ENCODE measurements around the gene PANK1. TPM values are rescaled to one million over a fixed set of nuclear protein-coding genes. Genes with fewer than 3 reads are reported as not detected.

Gene PANK1
- total RNA-seq, 4 donors from 2014 or later: 2.0 to 5.0 (median 3.6) TPM

GRCh38 chr10:89592539-89592938 lies 52.5 kb downstream of the PANK1 start:
- intact Hi-C loops (cut with DNase I): no loop called here
- 85% methylated on average over 3 of the region's 3 CpGs for WGBS
- H3K27ac ChIP-seq (replicated peaks in 1 of 4): peak overlapping the region in 1 of 4 donors; percentile 2

DNA sequence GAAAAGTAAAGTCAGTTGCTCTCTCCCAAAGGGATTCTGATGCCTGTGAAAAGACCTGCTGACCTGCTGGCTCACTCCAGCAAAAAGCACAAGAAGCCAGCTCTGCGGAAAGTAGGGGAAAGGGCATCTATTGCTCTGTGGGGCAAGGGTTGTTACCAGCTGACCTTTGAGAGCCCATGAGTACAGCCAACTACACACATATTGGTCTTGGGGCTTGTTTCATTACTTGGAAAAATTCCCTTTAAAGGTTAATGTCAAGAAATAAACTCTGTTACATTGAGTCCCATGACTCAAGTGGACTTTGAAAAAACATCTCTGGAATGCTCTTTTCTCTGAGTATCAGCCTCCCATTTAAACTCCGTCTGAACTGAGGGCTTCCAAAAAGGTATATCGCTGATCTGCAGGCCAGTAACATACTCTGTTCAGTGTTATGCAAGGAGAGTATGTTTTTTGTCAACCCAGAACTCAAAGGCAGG lies 53.2 kb downstream of the PANK1 start:
- H3K4me1 ChIP-seq: peaks cover 0 to 17% (median 12%) of the 10 kb centered on the region in 4 donors
- no peaks in the 10 kb centered on the region for H3K36me3 ChIP-seq
- 72% methylated on average over 3 of the region's 3 CpGs for WGBS
- no peaks in the 10 kb centered on the region for H3K27me3 ChIP-seq
- TF ChIP-seq POLR2AphosphoS5 (IDR thresholded peaks at IDR 0.05) (no peak), POLR2A (IDR thresholded peaks at IDR 0.05; ENCODE audit: low read depth) (no peak), EP300 (IDR thresholded peaks at IDR 0.05) (no peak)
- TF ChIP-seq, protein P1, sequence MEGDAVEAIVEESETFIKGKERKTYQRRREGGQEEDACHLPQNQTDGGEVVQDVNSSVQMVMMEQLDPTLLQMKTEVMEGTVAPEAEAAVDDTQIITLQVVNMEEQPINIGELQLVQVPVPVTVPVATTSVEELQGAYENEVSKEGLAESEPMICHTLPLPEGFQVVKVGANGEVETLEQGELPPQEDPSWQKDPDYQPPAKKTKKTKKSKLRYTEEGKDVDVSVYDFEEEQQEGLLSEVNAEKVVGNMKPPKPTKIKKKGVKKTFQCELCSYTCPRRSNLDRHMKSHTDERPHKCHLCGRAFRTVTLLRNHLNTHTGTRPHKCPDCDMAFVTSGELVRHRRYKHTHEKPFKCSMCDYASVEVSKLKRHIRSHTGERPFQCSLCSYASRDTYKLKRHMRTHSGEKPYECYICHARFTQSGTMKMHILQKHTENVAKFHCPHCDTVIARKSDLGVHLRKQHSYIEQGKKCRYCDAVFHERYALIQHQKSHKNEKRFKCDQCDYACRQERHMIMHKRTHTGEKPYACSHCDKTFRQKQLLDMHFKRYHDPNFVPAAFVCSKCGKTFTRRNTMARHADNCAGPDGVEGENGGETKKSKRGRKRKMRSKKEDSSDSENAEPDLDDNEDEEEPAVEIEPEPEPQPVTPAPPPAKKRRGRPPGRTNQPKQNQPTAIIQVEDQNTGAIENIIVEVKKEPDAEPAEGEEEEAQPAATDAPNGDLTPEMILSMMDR (IDR thresholded peaks at IDR 0.05): no peak
- no peaks in the 10 kb centered on the region for H3K9me3 ChIP-seq
- intact Hi-C loops (cut with DNase I): no loop called here
- DNase-seq (ENCODE audit: extremely low spot score): no peak
- H3K4me3 ChIP-seq: no peak overlapping the region
- peak overlapping the region in 1 of 4 donors; percentile 2 for H3K27ac ChIP-seq (replicated peaks in 1 of 4)

More at GRCh38 chr10:89592539-89592938, 52.5 kb downstream of the PANK1 start:
- H3K27me3 ChIP-seq: no peaks in the 10 kb centered on the region
- DNase-seq (ENCODE audit: extremely low spot score): no peak
- peaks cover 0 to 17% (median 12%) of the 10 kb centered on the region in 4 donors for H3K4me1 ChIP-seq
- TF ChIP-seq POLR2A (IDR thresholded peaks at IDR 0.05; ENCODE audit: low read depth) (no peak), POLR2AphosphoS5 (IDR thresholded peaks at IDR 0.05) (no peak), EP300 (IDR thresholded peaks at IDR 0.05) (no peak)
- TF ChIP-seq, protein P1 (IDR thresholded peaks at IDR 0.05): no peak
- no peak overlapping the region for H3K4me3 ChIP-seq
- no peaks in the 10 kb centered on the region for H3K9me3 ChIP-seq
- no peaks in the 10 kb centered on the region for H3K36me3 ChIP-seq

GRCh38 chr10:89591111-89591795 lies 53.8 kb downstream of the PANK1 start:
- H3K4me1 ChIP-seq: peaks cover 0 to 17% (median 12%) of the 10 kb centered on the region in 4 donors
- WGBS: 92% methylated on average over 5 of the region's 5 CpGs
- no peak overlapping the region for H3K4me3 ChIP-seq
- no peaks in the 10 kb centered on the region for H3K27me3 ChIP-seq
- intact Hi-C loops (cut with DNase I): no loop called here
- no peaks in the 10 kb centered on the region for H3K9me3 ChIP-seq
- H3K36me3 ChIP-seq: no peaks in the 10 kb centered on the region
- no peak overlapping the region for H3K27ac ChIP-seq (replicated peaks in 1 of 4)
- no peak for TF ChIP-seq POLR2A (IDR thresholded peaks at IDR 0.05; ENCODE audit: low read depth)
- no peak for TF ChIP-seq POLR2AphosphoS5 (IDR thresholded peaks at IDR 0.05)
- TF ChIP-seq EP300 (IDR thresholded peaks at IDR 0.05): no peak
- TF ChIP-seq, protein P1 (IDR thresholded peaks at IDR 0.05): no peak
- DNase-seq (ENCODE audit: extremely low spot score): no peak

GRCh38 chr10:89590326-89590725 lies 54.7 kb downstream of the PANK1 start:
- Histone ChIP-seq H3K9me3 (no peaks in the 10 kb centered on the region), H3K27me3 (no peaks in the 10 kb centered on the region), H3K4me3 (no peak overlapping the region), H3K36me3 (no peaks in the 10 kb centered on the region), H3K4me1 (peaks cover 0 to 17% (median 12%) of the 10 kb centered on the region in 4 donors), H3K27ac (replicated peaks in 1 of 4) (no peak overlapping the region)
- no peak for DNase-seq (ENCODE audit: extremely low spot score)
- 62% methylated on average over 3 of the region's 3 CpGs for WGBS
- intact Hi-C loops (cut with DNase I): no loop called here
- TF ChIP-seq POLR2A (IDR thresholded peaks at IDR 0.05; ENCODE audit: low read depth): no peak
- no peak for TF ChIP-seq POLR2AphosphoS5 (IDR thresholded peaks at IDR 0.05)
- no peak for TF ChIP-seq EP300 (IDR thresholded peaks at IDR 0.05)
- TF ChIP-seq, protein P1 (IDR thresholded peaks at IDR 0.05): no peak

Data from esophagus muscularis mucosa (tissue), 4 donors.